ENCODE data around the gene TRAPPC12.
"Not testable (repeated sequence)": the region's sequence is repeated elsewhere in the genome, so short reads cannot be mapped to it uniquely, and the experiment has no call there.

TRAPPC12 gene

GRCh38 chr2:3491716-3492474, 112.4 kb downstream of the TRAPPC12 start:
- no peak for ATAC-seq
- H3K27me3 Mint-ChIP-seq, result no peaks in the 10 kb centered on the region
- H3K4me3 Mint-ChIP-seq, result no peak overlapping the region
- no peaks in the 10 kb centered on the region for H3K4me1 Mint-ChIP-seq
- H3K27ac Mint-ChIP-seq, result no peak overlapping the region
- H3K36me3 Mint-ChIP-seq, result peaks cover 18% of the 10 kb centered on the region
- H3K9me3 Mint-ChIP-seq, result no peaks in the 10 kb centered on the region

DNA sequence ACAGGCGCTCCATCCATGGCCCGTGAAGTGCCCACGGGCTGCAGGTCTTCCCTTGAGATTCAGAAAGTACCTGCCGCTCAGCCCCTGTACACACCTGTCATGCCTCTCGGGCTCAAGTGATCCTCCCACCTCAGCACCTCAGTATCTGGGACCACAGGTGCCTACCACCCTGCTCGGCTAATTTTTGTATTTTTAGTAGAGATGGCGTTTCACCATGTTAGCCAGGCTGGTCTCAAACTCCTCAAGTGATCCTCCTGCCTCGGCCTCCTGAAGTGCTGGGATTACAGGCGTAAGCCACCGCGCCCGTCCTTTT, 112.9 kb downstream of the TRAPPC12 start:
- H3K27me3 Mint-ChIP-seq, H3K27ac Mint-ChIP-seq, H3K9me3 Mint-ChIP-seq, H3K4me3 Mint-ChIP-seq, ATAC-seq, H3K4me1 Mint-ChIP-seq: not testable (repeated sequence)
- peaks cover 24% of the 10 kb centered on the region for H3K36me3 Mint-ChIP-seq

- H3K4me3 Mint-ChIP-seq, result no peak overlapping the region
- H3K9me3 Mint-ChIP-seq, result no peaks in the 10 kb centered on the region
- no peaks in the 10 kb centered on the region for H3K27me3 Mint-ChIP-seq
- no peak overlapping the region for H3K27ac Mint-ChIP-seq
- no peaks in the 10 kb centered on the region for H3K4me1 Mint-ChIP-seq
- ATAC-seq, result no peak
- peaks cover 30% of the 10 kb centered on the region for H3K36me3 Mint-ChIP-seq
Observed at GRCh38 chr2:3492951-3493614, 113.6 kb downstream of the TRAPPC12 start.

- Mint-ChIP-seq H3K27me3 (no peaks in the 10 kb centered on the region), H3K4me1 (no peaks in the 10 kb centered on the region), H3K36me3 (peaks cover 35% of the 10 kb centered on the region), H3K27ac (no peak overlapping the region), H3K4me3 (no peak overlapping the region), H3K9me3 (no peaks in the 10 kb centered on the region)
- no peak for ATAC-seq
Observed at GRCh38 chr2:3493615-3494007, 114.1 kb downstream of the TRAPPC12 start.

DNA sequence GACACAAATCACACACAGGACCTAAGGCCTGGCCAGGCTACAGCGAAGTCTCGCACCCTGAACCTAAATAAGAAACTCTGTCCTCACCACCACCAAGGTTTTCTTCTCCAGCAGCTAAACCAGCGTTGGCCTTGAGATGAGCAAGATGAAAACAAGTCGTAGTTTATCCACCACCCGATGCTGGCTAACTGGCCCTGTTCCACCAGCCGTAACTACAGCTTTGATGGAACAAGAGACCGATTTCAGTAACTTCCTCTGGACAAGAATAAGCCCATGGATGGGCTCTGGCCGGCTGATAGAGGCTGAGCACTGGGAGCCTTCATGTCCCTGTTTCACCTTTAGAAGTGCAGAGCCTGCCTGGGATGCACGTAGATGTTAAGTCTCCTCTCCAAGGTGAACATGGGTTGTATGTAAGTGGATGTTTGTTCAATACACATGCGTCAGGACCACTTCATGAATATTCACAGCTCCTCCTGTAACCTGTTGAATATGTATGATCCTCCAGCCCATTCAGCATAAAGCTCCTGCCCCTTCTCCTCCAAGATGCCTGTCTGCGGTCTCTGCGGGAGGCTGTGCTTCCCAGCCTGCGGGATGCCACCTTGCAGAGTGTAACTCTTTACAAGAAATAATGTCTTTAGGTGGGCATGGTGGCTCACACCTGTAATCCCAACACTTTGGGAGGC, 115.6 kb downstream of the TRAPPC12 start:
- H3K4me1 Mint-ChIP-seq, result no peaks in the 10 kb centered on the region
- H3K36me3 Mint-ChIP-seq, result peaks cover 46% of the 10 kb centered on the region
- no peak overlapping the region for H3K4me3 Mint-ChIP-seq
- ATAC-seq, result no peak
- no peaks in the 10 kb centered on the region for H3K9me3 Mint-ChIP-seq
- no peaks in the 10 kb centered on the region for H3K27me3 Mint-ChIP-seq
- H3K27ac Mint-ChIP-seq, result no peak overlapping the region

DNA sequence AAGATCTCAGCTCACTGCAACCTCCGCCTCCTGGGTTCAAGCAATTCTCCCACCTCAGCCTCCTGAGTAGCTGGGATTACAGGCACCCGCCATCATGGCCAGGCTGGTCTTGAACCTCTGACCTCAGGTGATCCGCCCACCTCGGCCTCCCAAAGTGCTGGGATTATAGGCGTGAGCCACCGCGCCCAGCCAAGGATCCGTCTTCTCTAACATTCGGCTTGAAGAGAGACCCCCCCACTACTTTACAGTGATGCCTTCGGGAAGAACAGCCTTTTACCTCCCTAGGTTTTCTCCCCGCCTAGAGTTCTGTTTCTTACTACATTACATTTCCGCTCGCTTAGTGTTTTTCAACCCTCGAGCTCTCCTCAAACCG, 117.2 kb downstream of the TRAPPC12 start:
- H3K27ac Mint-ChIP-seq, H3K27me3 Mint-ChIP-seq, H3K9me3 Mint-ChIP-seq, H3K4me3 Mint-ChIP-seq, H3K4me1 Mint-ChIP-seq, ATAC-seq: not testable (repeated sequence)
- H3K36me3 Mint-ChIP-seq, result peaks cover 56% of the 10 kb centered on the region

- H3K27ac Mint-ChIP-seq, result no peak overlapping the region
- ATAC-seq, result no peak
- no peaks in the 10 kb centered on the region for H3K27me3 Mint-ChIP-seq
- H3K9me3 Mint-ChIP-seq, result no peaks in the 10 kb centered on the region
- H3K36me3 Mint-ChIP-seq, result peaks cover 71% of the 10 kb centered on the region
- H3K4me1 Mint-ChIP-seq, result no peaks in the 10 kb centered on the region
- no peak overlapping the region for H3K4me3 Mint-ChIP-seq
Observed at GRCh38 chr2:3498783-3499394, 119.4 kb downstream of the TRAPPC12 start.

DNA sequence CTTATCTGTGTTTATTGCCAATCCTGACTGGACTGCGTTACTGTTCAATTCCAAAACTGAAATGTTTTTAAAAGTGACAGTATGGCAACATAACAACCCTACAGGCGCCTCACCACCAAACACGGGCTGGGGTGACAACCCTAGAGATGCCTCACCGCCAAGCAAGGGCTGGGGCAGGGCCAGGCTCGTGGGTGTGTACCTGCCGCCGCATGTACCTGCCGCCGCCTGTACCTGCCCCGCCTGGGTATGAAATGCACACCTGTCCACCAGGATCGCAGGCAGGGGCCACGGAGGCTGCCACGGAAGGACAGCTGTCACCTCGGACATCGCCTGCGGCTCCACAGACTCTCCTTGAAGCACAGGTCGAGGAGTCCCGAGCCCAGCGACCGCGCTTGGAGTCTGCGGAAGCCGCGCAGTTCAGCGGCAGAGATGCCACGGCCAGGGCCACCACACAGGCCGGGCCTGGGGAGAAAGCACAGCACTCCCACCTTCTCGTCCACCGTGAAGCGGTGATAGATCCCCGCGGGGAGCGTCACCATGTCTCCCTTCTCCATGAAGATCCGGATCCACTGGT, 120.9 kb downstream of the TRAPPC12 start:
- ATAC-seq, result no peak
- Mint-ChIP-seq H3K4me1 (no peaks in the 10 kb centered on the region), H3K27ac (no peak overlapping the region), H3K36me3 (peaks cover 80% of the 10 kb centered on the region), H3K9me3 (no peaks in the 10 kb centered on the region), H3K27me3 (no peaks in the 10 kb centered on the region), H3K4me3 (no peak overlapping the region)

DNA sequence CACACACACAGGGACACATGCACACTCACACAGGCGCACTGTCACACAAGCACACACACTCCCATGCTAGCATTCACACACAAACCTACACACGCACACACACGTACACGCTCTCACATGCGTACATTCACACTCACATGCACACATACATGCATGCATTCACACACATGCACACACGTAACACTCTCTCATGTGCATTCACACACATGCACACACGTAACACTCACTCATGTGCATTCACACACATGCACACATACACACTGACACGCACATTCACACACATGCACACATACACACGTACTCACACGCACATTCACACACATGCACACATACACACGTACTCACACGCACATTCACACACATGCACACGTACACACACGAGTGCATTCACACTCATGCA, 123.6 kb downstream of the TRAPPC12 start:
- no peaks in the 10 kb centered on the region for H3K9me3 Mint-ChIP-seq
- no peak for ATAC-seq
- no peaks in the 10 kb centered on the region for H3K27me3 Mint-ChIP-seq
- peaks cover 8% of the 10 kb centered on the region for H3K4me1 Mint-ChIP-seq
- no peak overlapping the region for H3K4me3 Mint-ChIP-seq
- H3K27ac Mint-ChIP-seq, result no peak overlapping the region
- H3K36me3 Mint-ChIP-seq, result peaks cover 81% of the 10 kb centered on the region

DNA sequence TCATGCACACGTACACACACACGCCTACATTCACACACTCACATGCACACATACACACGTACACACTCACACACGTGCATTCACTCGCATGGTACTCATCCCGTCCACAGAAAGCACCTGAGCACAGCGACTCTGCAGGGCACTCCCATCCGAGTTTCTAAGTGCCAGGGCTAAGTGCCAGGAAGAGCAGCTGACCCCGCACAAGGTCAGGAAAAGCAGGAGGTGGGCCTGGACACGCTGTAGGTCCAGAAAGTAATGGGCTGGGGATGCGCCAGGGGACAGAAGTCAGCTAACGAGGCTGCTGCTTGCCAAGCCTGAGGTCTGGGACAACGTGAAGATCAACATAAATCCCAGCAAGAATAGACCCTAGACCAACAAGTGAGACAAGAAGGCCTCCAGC, 124.0 kb downstream of the TRAPPC12 start:
- no peak overlapping the region for H3K27ac Mint-ChIP-seq
- peaks cover 81% of the 10 kb centered on the region for H3K36me3 Mint-ChIP-seq
- H3K9me3 Mint-ChIP-seq, result no peaks in the 10 kb centered on the region
- no peaks in the 10 kb centered on the region for H3K27me3 Mint-ChIP-seq
- H3K4me3 Mint-ChIP-seq, result no peak overlapping the region
- no peak for ATAC-seq
- H3K4me1 Mint-ChIP-seq, result peaks cover 8% of the 10 kb centered on the region

GRCh38 chr2:3504741-3505140, 125.2 kb downstream of the TRAPPC12 start:
- Mint-ChIP-seq H3K4me3 (no peak overlapping the region), H3K27ac (no peak overlapping the region), H3K9me3 (no peaks in the 10 kb centered on the region), H3K27me3 (no peaks in the 10 kb centered on the region), H3K4me1 (peaks cover 8% of the 10 kb centered on the region), H3K36me3 (peaks cover 77% of the 10 kb centered on the region)
- ATAC-seq, result no peak

DNA sequence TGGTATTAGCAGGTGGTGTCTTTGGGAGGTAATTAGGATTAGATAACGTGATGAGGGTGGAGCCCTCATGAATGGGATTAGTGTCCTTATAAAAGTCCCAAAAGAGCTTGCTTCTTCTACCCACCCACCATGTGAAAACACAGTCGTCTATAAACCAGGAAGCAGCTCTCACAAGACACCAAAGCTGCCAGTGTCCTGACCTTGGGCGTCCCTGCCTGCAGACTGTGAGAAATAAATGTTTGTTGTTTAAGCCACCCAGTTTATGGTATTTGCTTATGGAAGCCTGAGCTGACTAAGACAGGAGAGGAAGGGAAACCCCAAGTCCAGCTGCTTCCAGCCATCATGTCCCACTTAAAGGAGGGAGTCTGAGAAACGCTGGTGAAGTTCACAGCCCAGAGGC, 126.3 kb downstream of the TRAPPC12 start:
- no peak overlapping the region for H3K4me3 Mint-ChIP-seq

DNA sequence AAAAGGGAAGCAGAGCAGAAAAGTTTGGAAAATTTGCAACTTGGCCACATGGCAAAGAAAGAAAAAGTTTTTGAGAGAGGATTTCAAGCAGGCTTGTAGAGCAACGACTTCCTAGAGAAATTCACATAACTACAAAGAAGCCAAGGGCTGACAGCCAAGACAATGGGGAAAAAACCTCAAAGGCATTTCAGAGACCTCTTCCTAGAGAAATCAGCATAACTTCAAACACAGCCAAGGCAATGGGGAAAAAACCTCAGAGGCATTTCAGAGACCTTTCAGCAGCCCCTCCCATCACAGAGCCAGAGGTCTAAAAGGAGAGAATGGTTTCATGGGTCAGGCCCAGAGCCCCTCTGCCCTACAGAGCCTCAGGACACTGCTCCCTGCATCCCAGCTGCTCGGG, 132.6 kb downstream of the TRAPPC12 start:
- Mint-ChIP-seq H3K36me3 (peaks cover 77% of the 10 kb centered on the region), H3K27me3 (no peaks in the 10 kb centered on the region), H3K4me1 (peaks cover 15% of the 10 kb centered on the region), H3K4me3 (no peak overlapping the region), H3K27ac (no peak overlapping the region), H3K9me3 (peaks cover 10% of the 10 kb centered on the region)
- no peak for ATAC-seq

More for the DNA sequence above, 126.3 kb downstream of the TRAPPC12 start:
- no peaks in the 10 kb centered on the region for H3K27me3 Mint-ChIP-seq
- no peak overlapping the region for H3K27ac Mint-ChIP-seq
- H3K36me3 Mint-ChIP-seq, result peaks cover 78% of the 10 kb centered on the region
- peaks cover 8% of the 10 kb centered on the region for H3K4me1 Mint-ChIP-seq
- ATAC-seq, result no peak
- no peaks in the 10 kb centered on the region for H3K9me3 Mint-ChIP-seq

- no peak overlapping the region for H3K4me3 Mint-ChIP-seq
- peaks cover 10% of the 10 kb centered on the region for H3K9me3 Mint-ChIP-seq
- no peak overlapping the region for H3K27ac Mint-ChIP-seq
- peaks cover 22% of the 10 kb centered on the region for H3K4me1 Mint-ChIP-seq
- ATAC-seq, result no peak
- H3K36me3 Mint-ChIP-seq, result peaks cover 66% of the 10 kb centered on the region
- no peaks in the 10 kb centered on the region for H3K27me3 Mint-ChIP-seq
Observed at GRCh38 chr2:3513026-3513810, 133.7 kb downstream of the TRAPPC12 start.

GRCh38 chr2:3515438-3515837, 135.9 kb downstream of the TRAPPC12 start:
- peaks cover 30% of the 10 kb centered on the region for H3K4me1 Mint-ChIP-seq
- ATAC-seq, H3K27me3 Mint-ChIP-seq, H3K27ac Mint-ChIP-seq, H3K4me3 Mint-ChIP-seq: not testable (repeated sequence)
- H3K36me3 Mint-ChIP-seq, result peaks cover 51% of the 10 kb centered on the region
- H3K9me3 Mint-ChIP-seq, result peaks cover 10% of the 10 kb centered on the region

All from stimulated activated memory B cell treated with anti-CD40 and anti-IgM and Interleukin-4, amounts not matched to agents 10 μg/mL and 1 μg/mL and 100 μg/mL, for 72 hours (primary cell).